GM21576 (cell line): Measurements from ENCODE around the gene COMMD8.
"Not testable (repeated sequence)": the region's sequence is repeated elsewhere in the genome, so short reads cannot be mapped to it uniquely, and the experiment has no call there.

Experiments
- ATAC-seq: cut with Tn5 transposase; IDR thresholded peaks from one replicate; pipeline ENCODE4 v1.9.1; 2021; ENCODE audit warnings: mild to moderate bottlenecking, moderate library complexity; ENCODE audit not compliant: unreplicated experiment

COMMD8 gene

GRCh38 chr4:47463235-47463956 is at the start of gene COMMD8:
TSS of gene COMMD8 (minus strand) at chr4:47463702. CDS start at chr4:47463651, 51 bp downstream.
- ATAC-seq, result peak; percentile 88

GRCh38 chr4:47510506-47511143 is 47.1 kb upstream of the COMMD8 start:
- ATAC-seq, result peak; percentile 98

- ATAC-seq, result no peak
These were observed 42.2 kb upstream of the COMMD8 start for GRCh38 chr4:47505666-47506065.

GRCh38 chr4:47505147-47505546 is 41.6 kb upstream of the COMMD8 start:
- ATAC-seq, result no peak

GRCh38 chr4:47500776-47501175 is 37.3 kb upstream of the COMMD8 start:
- no peak for ATAC-seq

GRCh38 chr4:47499700-47500099 is 36.2 kb upstream of the COMMD8 start:
- ATAC-seq, result no peak

- no peak for ATAC-seq
These were observed 35.4 kb upstream of the COMMD8 start for GRCh38 chr4:47498899-47499298.

GRCh38 chr4:47494124-47494430 is 30.6 kb upstream of the COMMD8 start:
- no peak for ATAC-seq

GRCh38 chr4:47493238-47494123 is 30.0 kb upstream of the COMMD8 start:
- ATAC-seq, result peak; percentile 49

GRCh38 chr4:47490550-47490949 is 27.0 kb upstream of the COMMD8 start:
- peak; percentile 73 for ATAC-seq

- no peak for ATAC-seq
These were observed 25.2 kb upstream of the COMMD8 start for GRCh38 chr4:47488706-47489105.

- not testable (repeated sequence) for ATAC-seq
These were observed 23.2 kb upstream of the COMMD8 start for GRCh38 chr4:47486727-47487126.

GRCh38 chr4:47486231-47486673 is 22.8 kb upstream of the COMMD8 start:
- no peak for ATAC-seq

GRCh38 chr4:47485768-47486167 is 22.3 kb upstream of the COMMD8 start:
- ATAC-seq, result no peak

- ATAC-seq, result peak; percentile 94
These were observed 21.7 kb upstream of the COMMD8 start, which contains the start of gene ATP10D for GRCh38 chr4:47485047-47485692. TSS of gene ATP10D (plus strand) at chr4:47485275. CDS start at chr4:47512541, 27,266 bp downstream.

GRCh38 chr4:47484168-47484567 is 20.7 kb upstream of the COMMD8 start:
- peak; percentile 20 for ATAC-seq

GRCh38 chr4:47483745-47484144 is 20.2 kb upstream of the COMMD8 start:
- ATAC-seq, result peak; percentile 3

GRCh38 chr4:47482326-47482725 is 18.8 kb upstream of the COMMD8 start:
- no peak for ATAC-seq

- ATAC-seq, result no peak
These were observed 15.3 kb upstream of the COMMD8 start for GRCh38 chr4:47478804-47479203.

GRCh38 chr4:47475411-47475810 is 11.9 kb upstream of the COMMD8 start:
- ATAC-seq, result no peak

GRCh38 chr4:47474799-47475198 is 11.3 kb upstream of the COMMD8 start:
- ATAC-seq, result no peak
